MM.1S (cell line): ENCODE measurements around the gene ZNRF3.

Experiments used
- EZH2 ChIP-seq: fragments of 300-600 bp; sonication (generic); optimal IDR thresholded peaks from 2 replicates; pipeline ENCODE3; 2017; ENCODE audit warnings: low read depth, mild to moderate bottlenecking, antibody characterized with exemption, low read length, mixed read lengths
- TF ChIP-seq, protein P1 (sequence below): fragments of 300-600 bp; sonication (generic); IDR thresholded peaks from 2 replicates; pipeline ENCODE4 v1.5.1; 2016; ENCODE audit warnings: antibody characterized with exemption, low read length, mixed read lengths

DNA sequence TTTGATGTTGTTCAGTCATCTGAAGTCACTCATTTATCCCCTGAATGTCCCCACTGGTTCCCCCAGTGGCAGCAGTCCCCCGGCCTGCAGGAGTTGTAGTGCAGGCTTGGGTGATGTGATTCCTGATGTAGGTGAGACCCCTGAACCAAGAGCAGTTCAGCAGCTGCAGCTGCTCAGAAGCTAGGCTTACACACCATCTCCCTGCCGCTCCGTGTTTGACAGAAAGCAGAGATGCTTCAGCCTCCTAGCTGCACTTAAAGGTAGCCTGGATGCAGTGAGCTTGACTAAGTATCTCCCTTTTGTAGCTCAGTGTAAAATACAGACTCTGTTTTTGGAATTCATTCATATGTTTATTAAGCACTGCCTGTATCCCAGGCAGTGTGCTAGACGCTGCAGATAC lies 130.9 kb downstream of the ZNRF3 start:
- TF ChIP-seq, protein P1, sequence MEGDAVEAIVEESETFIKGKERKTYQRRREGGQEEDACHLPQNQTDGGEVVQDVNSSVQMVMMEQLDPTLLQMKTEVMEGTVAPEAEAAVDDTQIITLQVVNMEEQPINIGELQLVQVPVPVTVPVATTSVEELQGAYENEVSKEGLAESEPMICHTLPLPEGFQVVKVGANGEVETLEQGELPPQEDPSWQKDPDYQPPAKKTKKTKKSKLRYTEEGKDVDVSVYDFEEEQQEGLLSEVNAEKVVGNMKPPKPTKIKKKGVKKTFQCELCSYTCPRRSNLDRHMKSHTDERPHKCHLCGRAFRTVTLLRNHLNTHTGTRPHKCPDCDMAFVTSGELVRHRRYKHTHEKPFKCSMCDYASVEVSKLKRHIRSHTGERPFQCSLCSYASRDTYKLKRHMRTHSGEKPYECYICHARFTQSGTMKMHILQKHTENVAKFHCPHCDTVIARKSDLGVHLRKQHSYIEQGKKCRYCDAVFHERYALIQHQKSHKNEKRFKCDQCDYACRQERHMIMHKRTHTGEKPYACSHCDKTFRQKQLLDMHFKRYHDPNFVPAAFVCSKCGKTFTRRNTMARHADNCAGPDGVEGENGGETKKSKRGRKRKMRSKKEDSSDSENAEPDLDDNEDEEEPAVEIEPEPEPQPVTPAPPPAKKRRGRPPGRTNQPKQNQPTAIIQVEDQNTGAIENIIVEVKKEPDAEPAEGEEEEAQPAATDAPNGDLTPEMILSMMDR = no peak
- TF ChIP-seq EZH2 = no peak
